KG1 (cell line): ENCODE data around the gene DYNC1LI1.
A peak's percentile ranks its signal among the peaks of the same experiment; 100 is the strongest.
"Not testable (repeated sequence)": the region's sequence is repeated elsewhere in the genome, so short reads cannot be mapped to it uniquely, and the experiment has no call there.

ENCODE experiments used
- DNase-seq: peaks from one replicate; lab custom pipeline; 2025; lab: John Stamatoyannopoulos, UW

Gene DYNC1LI1

DNA sequence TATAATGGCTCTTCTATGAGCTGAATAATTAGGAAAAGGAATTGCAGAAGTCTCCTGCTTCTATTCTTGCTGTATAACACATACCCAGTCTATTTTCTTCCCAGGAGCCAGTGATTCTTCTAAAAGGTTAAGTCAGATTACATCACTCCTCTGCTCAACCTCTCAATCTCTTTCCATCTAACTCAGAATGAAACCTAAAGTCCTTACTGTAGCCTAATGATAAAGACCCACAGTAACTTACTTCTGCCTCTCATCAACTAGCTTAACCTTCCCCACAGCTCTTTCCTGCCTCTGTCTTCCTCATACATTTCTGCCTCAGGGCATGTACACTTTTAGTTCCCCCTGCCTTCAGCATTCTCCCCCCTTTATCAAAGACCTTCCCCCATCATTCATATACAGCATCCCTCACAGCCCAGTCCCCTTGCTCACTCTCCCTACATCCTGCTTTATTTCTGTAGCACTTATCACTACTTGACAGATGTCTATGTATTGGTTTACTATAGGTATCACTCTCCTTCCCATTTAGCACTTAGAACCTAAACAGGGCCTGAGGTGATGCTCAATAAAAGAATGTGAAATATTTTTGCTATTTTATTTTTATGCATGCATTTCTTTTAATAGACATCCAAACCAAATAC is 39.5 kb downstream of the DYNC1LI1 start:
- no peak for DNase-seq

DNA sequence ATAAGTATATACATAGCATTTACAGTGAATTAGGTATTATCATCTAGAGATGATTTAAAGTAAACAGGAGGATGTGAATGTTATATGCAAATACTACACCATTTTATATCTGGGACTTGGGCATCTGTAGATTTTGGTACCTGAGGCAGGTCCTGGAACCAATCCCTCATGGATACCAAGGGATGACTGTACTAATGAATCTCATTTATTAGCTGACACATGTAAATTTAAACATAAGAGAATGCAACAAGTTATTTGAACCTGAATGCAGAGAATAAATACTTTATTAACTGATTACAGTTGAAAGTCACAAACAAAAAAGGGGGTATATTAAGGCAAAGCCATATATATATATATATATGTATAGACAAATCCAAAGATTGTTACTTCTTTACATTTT is 44.9 kb downstream of the DYNC1LI1 start:
- no peak for DNase-seq

DNA sequence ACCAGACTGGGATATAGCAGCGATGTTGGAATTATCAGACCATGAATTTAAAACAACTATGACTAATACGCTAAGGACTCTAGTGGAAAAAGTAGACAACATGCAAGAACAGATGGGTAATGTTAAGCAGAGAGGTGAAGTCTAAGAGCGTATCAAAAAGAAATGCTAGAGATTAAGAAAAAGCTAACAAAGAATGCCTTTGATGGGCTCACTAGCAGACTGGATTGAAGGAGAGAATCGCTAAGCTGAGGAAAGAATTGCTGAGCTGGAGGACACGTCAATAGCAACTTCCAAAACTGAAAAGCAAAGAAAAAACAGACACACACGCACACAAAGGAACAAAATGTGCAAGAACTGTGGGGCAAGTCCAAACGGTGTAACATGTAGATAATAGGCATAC is 48.0 kb downstream of the DYNC1LI1 start:
- no peak for DNase-seq

DNA sequence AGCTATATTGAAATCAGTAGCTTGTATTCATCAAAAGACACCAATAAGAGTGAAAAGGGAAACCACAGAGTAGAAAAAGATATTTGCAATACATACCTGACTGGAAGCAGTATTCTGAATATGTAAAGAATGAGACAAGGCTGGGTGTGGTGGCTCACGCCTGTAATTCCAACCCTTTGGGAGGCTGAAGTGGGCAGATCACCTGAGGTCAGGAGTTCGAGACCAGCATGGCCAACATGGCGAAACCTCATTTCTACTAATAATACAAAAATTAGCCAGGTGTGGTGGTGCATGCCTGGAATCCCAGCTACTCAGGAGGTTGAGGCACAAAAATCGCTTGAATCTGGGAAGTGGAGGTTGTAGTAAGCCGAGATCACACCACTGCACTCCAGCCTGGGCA is 51.7 kb downstream of the DYNC1LI1 start:
- DNase-seq: not testable (repeated sequence)

DNA sequence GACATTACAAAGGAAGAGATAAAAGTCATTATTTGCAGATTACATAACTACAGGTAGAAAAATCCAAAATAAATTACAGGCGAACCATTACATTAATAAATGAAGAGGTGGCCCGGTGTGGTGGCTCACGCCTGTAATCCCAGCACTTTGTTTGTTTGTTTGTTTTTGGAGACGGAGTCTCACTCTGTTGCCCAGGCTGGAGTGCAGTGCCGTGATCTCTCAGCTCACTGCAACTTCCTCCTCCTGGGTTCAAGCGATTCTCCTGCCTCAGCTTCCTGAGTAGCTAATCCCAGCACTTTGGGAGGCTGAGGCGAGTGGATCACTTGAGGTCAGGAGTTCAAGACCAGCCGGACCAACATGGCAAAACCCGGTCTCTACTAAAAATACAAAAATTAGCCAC is 53.9 kb downstream of the DYNC1LI1 start:
- DNase-seq: not testable (repeated sequence)

DNA sequence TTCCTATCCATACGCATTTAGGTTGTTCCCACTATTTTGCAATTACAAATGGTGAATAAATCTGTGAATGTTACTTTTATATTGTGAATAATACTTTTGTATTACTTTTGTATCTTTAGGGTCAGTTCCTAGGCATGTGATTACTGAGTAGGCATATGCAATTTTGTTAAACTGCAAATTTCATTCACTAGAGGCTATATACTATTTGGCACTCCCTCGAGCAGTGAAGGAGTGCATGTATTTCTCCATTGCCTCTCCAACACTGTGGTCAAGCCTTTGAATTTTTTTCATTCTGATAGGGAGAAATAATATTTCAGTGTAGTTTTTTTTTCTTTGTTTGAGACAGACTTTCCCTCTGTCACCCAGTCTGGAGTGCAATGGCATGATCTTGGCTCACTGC is 59.7 kb downstream of the DYNC1LI1 start:
- no peak for DNase-seq

DNA sequence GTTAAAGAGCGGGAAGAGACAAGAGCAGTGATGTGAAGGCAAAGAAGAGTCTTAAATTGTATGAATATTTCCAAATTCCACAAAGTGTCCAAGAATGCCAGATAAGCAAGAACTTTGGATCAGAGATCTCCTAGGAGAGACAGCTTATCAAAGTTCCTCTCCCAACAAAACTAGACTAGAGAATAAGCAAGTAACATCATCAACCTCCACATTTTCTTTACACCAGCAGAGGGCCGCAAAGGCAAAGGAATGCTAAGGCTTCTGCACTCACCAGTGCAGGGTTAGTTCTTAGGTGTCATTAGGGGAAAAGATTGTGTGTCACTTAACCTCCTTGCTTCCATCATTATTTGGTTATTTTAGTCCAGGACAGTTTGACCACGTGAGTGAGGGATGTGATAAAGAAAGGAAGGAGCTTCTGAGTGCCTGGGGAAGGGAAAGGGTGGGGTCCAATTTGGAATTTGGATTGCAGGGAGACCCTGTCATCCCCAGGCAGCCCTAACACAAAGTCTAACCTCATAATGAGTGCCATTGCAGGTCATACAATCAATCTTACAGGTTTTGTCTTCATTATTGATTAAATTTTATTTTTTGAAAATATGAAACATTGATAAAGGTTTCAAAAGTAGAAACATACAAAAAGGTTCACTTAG is 60.5 kb downstream of the DYNC1LI1 start:
- peak; percentile 33 for DNase-seq

DNA sequence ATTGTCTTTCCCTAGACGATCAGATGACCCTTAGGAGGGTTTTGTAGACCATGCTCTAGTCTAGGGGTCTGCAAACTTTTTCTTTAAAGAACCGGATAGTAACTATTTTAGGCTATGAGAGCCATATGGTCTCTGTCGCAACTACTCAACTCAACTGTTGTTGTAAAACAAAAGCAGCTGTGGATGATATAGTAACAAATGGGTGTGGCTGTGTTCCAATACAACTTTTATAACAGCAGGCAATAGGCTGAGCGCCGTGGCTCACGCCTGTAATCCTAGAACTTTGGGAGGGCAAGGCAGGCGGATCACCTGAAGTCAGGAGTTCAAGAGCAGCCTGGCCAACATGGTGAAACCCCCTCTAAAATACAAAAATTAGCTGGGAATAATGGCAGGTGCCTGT is 61.9 kb downstream of the DYNC1LI1 start:
- no peak for DNase-seq

DNA sequence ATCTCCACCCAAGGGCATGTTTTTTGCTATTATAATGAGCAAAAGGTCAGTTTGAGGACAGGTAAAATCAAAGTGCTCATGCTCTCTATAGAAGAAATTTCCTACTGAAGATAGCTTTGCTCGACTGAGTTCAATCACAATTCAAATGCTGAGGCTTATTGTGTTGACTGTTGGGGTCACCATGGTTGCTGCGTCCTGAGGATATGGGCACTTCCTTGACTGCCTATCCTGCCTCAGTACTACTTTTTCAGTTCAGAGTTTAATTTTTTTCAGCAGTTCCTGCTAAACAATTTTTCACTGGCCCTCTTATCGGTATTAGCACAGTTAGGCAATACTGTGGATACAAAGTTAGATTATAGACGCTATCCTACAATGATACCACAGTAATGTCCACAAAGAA is 64.2 kb downstream of the DYNC1LI1 start:
- DNase-seq: no peak

DNA sequence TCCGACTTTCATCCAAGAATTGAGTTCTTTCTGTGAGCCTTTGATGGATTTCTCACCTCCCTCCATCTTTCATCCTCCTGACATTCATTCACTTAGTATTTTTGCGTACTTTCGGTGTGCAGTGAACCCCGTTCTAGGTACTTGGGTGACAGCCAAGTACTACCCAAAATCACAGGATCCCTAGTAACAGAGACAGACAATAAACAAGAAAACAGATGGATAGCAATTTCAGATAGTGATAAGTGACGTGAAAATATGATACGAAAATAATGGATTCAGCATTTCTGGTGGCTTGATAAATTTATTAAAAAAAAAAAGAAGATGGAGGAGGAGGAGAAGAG is 67.7 kb downstream of the DYNC1LI1 start:
- no peak for DNase-seq

DNA sequence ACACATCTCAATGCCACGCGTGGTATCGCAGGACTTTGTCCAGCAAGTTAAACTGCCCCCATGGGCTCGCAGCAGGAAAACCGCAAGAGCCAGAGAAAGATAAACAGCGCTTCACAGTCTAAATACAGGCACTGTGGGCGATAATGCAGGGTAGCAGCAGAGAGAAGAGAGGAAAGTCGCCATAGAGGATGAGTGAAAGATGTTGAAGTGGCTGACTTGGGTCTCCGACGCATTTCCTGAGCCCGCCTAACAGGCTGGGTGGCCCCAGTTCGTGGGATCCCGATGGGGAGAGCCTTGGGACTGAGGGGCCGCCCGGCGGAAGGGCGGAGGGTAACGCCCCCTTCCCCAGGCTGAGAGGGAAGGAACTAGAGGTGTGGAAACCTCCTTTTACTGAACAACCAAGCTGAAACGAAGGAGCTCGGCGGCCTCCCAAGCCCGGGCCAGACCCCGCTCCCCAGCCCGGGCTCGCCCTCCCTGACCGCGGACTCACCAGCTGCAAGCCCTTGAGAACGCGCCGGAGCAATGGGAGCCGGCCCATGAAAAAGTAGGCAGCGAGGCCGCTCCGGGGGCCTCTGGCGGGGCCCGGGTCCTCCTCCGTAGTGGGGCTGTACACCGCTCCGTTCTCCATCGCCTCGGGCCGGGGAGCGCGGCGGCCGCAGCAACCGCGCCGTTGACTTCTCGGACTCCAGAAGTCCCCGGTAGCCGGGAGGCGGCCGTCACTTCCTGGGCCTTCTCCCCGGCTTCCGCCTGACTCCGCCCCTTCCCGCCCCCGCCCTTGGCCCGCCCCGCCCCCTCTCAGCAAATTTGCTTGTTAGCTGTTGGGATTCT is 68.3 kb downstream of the DYNC1LI1 start, which contains the start of gene CMTM6:
Gene CMTM6, minus strand, starts transcription at position 735 of the 828 bp plus-strand sequence. Its CDS starts 107 bp downstream, at position 628.
- DNase-seq: peak; percentile 61

DNA sequence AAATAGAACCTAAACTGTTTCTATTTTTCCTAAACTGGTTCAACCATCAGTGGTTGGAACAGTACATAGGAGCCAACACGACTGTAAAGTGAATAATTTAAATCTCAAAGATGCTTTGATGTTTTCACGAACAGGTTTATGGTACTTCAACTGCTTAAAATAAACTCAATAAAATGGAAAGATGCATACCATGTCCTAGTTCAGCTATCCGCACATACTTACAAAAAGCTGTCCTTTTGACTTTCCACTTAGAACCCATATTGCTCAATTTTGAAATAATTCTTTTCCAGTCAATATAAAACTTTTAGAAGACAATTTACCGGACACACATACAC is 68.9 kb downstream of the DYNC1LI1 start:
- no peak for DNase-seq

DNA sequence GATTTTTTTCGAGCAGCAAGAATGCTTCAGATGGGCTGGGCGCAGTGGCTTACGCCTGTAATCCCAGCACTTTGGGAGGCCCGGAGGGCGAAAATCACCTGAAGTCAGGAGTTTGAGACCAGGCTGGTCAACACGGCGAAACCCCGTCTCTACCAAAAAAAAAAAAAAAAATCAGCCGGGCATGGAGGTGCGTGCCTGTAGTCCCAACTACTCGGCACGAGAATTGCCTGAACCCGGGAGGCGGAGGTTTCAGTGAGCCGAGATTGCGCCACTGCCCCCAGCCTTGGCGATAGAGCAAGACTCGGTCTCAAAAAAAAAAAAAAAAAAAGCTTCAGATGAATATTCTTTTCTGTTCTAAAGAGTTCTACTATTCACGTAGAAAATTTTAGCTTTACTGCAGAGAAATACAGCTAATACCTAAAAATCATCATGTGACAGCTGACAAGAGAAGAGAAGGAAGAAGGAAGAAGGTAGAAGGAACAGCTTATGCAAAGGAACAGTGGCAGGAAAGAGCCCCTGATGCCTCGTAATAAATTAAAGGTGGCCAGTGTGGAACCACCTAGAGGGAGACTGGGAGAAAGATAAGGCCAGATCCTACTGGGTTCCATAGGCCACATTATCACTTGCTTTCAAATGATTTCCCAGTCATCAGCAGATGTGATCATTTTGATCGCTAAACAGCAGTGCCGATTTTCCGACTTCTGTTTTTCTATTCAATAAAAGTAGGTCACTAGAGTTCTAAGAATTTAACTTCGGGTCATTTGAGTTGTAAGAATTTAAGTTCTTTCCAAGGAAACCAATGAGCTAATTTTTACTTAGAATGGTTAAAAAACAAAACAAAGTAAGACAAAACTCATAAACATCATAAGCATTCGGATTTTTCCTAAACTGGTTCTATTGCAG is 69.5 kb downstream of the DYNC1LI1 start:
- DNase-seq: no peak

DNA sequence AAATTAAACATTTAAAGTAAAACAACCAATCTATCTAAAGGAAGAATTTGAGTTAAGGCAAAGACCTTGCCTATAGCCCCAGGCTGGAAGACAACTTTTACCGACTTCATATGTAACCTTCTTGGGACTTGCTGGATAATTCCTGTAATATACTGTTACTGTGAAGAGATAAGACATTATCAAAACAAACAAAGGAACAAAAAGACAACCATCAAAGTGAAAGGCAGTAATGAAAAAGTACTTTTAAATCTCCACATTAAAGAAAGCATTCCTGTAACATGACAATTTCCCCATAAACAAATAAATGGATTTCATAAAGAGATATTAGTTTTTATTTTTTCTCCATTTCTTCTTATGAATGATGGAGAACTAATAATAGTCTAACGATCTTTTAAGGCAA is 70.4 kb downstream of the DYNC1LI1 start:
- DNase-seq: no peak

DNA sequence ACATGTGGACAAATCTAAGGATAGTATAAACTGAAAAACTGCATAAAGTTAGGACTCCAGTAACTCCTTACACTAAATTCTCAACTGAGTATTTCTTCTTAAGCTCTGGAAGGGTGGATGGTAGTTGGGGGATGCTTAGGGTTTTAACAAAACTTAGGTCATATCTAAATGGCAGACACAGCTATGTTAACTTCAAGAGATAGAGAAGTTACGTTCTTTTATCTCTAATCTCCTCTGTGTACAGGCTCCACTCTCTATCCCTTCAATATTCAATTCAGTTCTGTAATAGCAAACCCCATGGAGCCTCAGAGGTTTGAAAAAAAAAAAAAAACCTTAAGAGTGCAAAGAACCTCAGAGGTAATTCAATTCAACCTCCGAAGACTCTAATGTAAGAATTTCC is 71.1 kb downstream of the DYNC1LI1 start:
- no peak for DNase-seq

DNA sequence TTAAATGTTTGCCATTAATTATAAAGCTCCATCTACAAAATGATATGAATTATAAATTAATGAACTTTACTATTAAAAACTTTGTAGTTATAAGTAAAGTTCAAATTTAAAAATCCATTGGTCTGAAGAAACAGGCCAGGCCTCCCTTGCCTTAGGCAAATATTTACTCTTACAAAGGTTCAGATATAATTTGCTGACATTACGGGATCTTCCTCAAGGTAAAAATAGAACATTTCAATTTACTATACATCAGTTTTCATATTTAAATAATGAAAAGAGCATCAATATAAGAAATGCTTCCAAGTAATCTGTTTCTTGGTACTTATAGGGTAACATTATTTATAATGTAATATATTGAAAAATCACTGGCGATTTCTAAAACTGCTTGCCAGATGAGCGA is 71.7 kb downstream of the DYNC1LI1 start:
- DNase-seq: no peak

DNA sequence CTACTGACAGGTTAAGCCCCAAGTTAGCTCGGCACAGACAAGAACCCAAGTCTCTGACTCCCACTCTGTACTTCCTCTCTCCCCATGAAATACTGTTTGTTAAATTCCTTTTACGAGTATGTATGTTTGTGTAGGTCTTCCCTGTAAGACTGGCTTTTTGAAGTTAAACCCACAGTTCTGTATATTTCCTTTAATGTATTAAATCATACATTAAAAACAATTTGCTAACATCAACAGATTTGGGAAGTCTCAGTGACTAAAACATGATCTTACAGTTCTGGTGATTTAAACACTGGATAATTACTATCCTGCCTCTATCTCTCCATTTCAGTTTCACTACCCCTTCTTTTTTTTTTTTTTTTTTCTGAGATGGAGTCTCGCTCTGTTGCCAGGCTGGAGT is 72.4 kb downstream of the DYNC1LI1 start:
- DNase-seq: no peak

DNA sequence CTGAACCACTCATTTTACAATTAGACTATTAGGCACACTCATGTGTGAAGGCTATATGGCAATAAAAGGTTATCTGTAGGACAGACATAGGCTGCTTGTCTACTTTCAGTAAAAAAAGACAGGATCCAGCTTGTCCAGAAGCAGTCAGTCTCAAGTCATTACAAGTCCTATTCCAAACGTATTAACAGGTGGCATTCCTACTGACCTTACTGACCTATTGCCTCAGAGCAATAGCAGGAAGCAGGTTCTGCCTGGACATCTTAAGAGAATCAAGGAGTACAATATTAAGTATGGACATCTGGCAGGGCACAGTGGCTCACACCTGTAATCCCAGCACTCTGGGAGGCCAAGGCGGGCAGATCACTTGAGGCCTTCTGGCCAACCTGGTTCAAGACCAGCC is 75.0 kb downstream of the DYNC1LI1 start:
- no peak for DNase-seq

DNA sequence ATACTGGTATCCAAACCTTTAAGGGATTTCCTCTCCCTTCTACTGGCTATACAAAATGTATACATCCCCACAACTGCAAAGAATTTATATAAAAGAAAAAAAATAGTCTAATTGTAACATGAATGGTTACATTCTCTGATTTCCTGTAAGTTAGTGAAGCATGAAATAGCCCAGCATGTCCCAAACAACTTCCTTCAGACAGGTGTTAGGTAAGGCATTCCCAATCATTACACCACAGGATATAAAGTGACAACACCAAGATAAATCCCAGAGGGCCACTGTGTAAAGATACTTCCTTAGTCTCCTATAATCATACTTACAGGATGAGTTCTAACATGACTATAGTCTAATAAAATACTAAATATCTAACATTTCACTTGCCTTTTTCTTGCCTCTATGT is 75.6 kb downstream of the DYNC1LI1 start:
- no peak for DNase-seq

DNA sequence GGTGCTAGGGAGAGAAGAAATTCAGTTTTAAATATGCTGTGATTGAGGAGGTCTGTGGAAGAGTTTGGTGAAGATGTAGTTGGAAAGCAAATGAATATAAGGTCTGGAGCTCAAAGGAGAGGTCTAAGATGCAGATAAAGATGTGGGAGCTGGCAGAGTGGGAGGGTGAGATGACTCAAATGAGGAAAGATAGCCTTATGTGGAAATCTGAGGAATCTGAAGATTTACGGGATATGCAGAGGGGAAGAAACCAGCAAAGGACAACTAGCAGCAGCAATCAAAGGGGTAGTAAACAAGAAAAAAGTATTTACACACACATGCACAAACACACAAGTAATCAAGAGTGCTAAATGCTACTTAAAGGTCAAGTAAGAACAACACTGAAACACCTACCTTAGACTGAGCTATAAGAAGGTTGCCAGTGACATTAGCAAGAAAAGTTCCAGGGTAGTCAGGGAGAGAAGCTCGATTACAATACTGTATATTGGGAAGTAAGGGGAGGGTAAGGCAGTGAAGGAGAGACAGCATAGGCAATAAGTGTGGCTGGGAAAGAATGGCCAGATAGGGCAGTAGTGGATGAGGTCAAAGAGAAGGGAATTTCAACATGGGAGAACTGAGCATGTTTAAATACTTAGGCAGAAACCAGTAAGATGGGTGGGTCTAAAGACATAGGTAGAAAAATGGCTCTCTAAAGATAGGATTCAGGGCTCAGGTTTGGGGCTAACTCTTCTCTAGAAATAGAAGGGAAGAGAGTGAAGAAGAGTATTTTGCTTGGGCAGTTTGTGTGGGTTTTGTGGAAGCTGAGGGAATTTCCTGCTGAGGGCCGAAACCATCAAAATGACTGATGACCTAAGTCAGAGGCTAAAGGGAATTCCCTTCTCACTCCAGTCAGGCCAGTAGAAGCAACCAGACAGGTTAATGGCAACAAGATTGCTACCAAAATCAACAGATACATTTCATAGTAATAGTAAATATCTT is 76.9 kb downstream of the DYNC1LI1 start:
- no peak for DNase-seq
